HCT116 (cell line): Measurements from ENCODE around the gene UGT2A2.

Source experiments
- CEBPB ChIP-seq: IDR thresholded peaks from 2 replicates; pipeline ENCODE4 v1.6.1; 2012; ENCODE audit warnings: low read depth
- EZH2 ChIP-seq: fragments of 200-600 bp; sonication (generic); IDR thresholded peaks from 2 replicates; pipeline ENCODE4 v1.6.1; 2017; ENCODE audit warnings: antibody characterized with exemption, mixed run types
- EZH2phosphoT487 ChIP-seq: fragments of 200-600 bp; IDR thresholded peaks from 2 replicates; pipeline ENCODE4 v1.6.1; 2018; ENCODE audit warnings: antibody characterized with exemption, borderline replicate concordance
- POLR2A ChIP-seq: IDR thresholded peaks from 2 replicates; pipeline ENCODE4 v1.7.0; 2011; ENCODE audit warnings: borderline replicate concordance; ENCODE audit not compliant: insufficient read depth, insufficient read length; ENCODE audit errors: extremely low read depth
- POLR2AphosphoS5 ChIP-seq: IDR thresholded peaks from 2 replicates; pipeline ENCODE4 v1.6.1; 2011; ENCODE audit warnings: mild to moderate bottlenecking, low read depth, low read length, moderate library complexity
- SIN3A ChIP-seq: IDR thresholded peaks from 2 replicates; pipeline ENCODE4 v1.6.1; 2012; ENCODE audit warnings: low read depth
- SP1 ChIP-seq: IDR thresholded peaks from 2 replicates; pipeline ENCODE4 v1.6.1; 2012; ENCODE audit warnings: low read depth
- TF ChIP-seq, protein P1 (sequence below), 3 experiments: fragments of 200-600 bp in 1 of 3; sonication (generic) in 1 of 3; IDR thresholded peaks in 2 of 3; conservative IDR thresholded peaks in 1 of 3; 2 replicates each; pipeline ENCODE4 v1.5.1; 2012 to 2017; ENCODE audit warnings: low read depth in 2 of 3, low read length in 2 of 3, antibody characterized with exemption in 1 of 3, borderline replicate concordance in 1 of 3, control low read depth in 1 of 3, mild to moderate bottlenecking in 1 of 3, mixed read lengths in 1 of 3, mixed run types in 1 of 3, moderate library complexity in 1 of 3; ENCODE audit not compliant: insufficient read depth in 1 of 3
- TF ChIP-seq, protein P2 (sequence below): IDR thresholded peaks from 2 replicates; pipeline ENCODE4 v1.6.1; 2012; ENCODE audit warnings: low read depth

DNA sequence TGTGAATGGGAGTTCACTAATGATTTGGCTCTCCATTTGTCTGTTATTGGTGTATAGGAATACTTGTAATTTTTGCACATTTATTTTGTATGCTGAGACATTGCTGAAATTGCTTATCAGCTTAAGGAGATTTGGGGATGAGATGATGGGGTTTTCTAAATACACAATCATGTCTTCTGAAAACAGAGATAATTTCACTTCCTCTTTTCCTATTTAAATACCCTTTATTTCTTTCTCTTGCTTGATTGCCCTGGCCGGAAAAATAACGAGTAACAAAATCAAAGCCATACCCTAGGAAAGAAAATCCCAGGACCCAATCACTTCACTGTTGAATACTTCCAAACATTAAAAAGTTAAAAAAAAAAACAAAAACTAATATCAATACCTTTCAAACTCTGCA is 76.0 kb downstream of the UGT2A2 start:
- TF ChIP-seq SP1 (no peak), CEBPB (no peak), POLR2AphosphoS5 (no peak), POLR2A (no peak), SIN3A (no peak), EZH2phosphoT487 (no peak), EZH2 (no peak)
- TF ChIP-seq, protein P1, sequence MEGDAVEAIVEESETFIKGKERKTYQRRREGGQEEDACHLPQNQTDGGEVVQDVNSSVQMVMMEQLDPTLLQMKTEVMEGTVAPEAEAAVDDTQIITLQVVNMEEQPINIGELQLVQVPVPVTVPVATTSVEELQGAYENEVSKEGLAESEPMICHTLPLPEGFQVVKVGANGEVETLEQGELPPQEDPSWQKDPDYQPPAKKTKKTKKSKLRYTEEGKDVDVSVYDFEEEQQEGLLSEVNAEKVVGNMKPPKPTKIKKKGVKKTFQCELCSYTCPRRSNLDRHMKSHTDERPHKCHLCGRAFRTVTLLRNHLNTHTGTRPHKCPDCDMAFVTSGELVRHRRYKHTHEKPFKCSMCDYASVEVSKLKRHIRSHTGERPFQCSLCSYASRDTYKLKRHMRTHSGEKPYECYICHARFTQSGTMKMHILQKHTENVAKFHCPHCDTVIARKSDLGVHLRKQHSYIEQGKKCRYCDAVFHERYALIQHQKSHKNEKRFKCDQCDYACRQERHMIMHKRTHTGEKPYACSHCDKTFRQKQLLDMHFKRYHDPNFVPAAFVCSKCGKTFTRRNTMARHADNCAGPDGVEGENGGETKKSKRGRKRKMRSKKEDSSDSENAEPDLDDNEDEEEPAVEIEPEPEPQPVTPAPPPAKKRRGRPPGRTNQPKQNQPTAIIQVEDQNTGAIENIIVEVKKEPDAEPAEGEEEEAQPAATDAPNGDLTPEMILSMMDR (IDR thresholded peaks at IDR 0.05 in 2 of 3, conservative IDR thresholded peaks at IDR 0.05 in 1 of 3; ENCODE audit: borderline replicate concordance in 1 of 3, insufficient read depth in 1 of 3, low read depth in 2 of 3, low read length in 2 of 3), result no peak
- TF ChIP-seq, protein P2, sequence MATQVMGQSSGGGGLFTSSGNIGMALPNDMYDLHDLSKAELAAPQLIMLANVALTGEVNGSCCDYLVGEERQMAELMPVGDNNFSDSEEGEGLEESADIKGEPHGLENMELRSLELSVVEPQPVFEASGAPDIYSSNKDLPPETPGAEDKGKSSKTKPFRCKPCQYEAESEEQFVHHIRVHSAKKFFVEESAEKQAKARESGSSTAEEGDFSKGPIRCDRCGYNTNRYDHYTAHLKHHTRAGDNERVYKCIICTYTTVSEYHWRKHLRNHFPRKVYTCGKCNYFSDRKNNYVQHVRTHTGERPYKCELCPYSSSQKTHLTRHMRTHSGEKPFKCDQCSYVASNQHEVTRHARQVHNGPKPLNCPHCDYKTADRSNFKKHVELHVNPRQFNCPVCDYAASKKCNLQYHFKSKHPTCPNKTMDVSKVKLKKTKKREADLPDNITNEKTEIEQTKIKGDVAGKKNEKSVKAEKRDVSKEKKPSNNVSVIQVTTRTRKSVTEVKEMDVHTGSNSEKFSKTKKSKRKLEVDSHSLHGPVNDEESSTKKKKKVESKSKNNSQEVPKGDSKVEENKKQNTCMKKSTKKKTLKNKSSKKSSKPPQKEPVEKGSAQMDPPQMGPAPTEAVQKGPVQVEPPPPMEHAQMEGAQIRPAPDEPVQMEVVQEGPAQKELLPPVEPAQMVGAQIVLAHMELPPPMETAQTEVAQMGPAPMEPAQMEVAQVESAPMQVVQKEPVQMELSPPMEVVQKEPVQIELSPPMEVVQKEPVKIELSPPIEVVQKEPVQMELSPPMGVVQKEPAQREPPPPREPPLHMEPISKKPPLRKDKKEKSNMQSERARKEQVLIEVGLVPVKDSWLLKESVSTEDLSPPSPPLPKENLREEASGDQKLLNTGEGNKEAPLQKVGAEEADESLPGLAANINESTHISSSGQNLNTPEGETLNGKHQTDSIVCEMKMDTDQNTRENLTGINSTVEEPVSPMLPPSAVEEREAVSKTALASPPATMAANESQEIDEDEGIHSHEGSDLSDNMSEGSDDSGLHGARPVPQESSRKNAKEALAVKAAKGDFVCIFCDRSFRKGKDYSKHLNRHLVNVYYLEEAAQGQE, result no peak
